Kidney (tissue), 14 donors: Measurements from ENCODE around the gene GFER. TPM values are rescaled to one million over a fixed set of nuclear protein-coding genes. Genes with fewer than 3 reads are reported as not detected.
A peak's percentile ranks its signal among the peaks of the same experiment; 100 is the strongest.

Experiments used
- DNase-seq, 5 donors: peaks; one replicate each; pipeline ENCODE4 v3.0.0-alpha.2; 2013 to 2020
- FAIRE-seq: peaks from 2 replicates; lab custom pipeline; 2012; peaks lifted over from hg19 to GRCh38; lab: Jason Lieb, UNC
- H3K27ac ChIP-seq, 2 donors: one replicate each; pipeline ENCODE4 v1.7.0; 2013; ENCODE audit warnings: low read depth in 2 of 2, low read length in 2 of 2, inconsistent platforms in 1 of 2
- H3K27me3 ChIP-seq: one replicate; pipeline ENCODE4 v1.7.1; 2013; ENCODE audit warnings: low read length, inconsistent platforms; ENCODE audit not compliant: control insufficient read depth, insufficient read depth
- H3K36me3 ChIP-seq, 3 donors: one replicate each; pipeline versions ENCODE4 v1.7.0 to v1.7.1; 2013; ENCODE audit warnings: low read length in 3 of 3, control low read depth in 1 of 3, inconsistent platforms in 1 of 3; ENCODE audit not compliant: insufficient read depth in 3 of 3, control insufficient read depth in 2 of 3
- H3K4me1 ChIP-seq, 3 donors: one replicate each; pipeline versions ENCODE4 v1.7.0 to v1.7.1; 2013; ENCODE audit warnings: low read length in 3 of 3, inconsistent platforms in 1 of 3, low read depth in 1 of 3; ENCODE audit not compliant: control insufficient read depth in 2 of 3, insufficient read depth in 2 of 3
- H3K4me3 ChIP-seq, 3 donors: one replicate each; pipeline versions ENCODE4 v1.7.0 to v1.8.1; 2013; ENCODE audit warnings: low read length in 3 of 3, control low read depth in 1 of 3, inconsistent platforms in 1 of 3
- H3K9ac ChIP-seq, 3 donors: one replicate each; pipeline versions ENCODE4 v1.7.0 to v1.7.1; 2013; ENCODE audit warnings: low read length in 3 of 3, control low read depth in 1 of 3, inconsistent platforms in 1 of 3
- H3K9me3 ChIP-seq, 3 donors: one replicate each; pipeline versions ENCODE4 v1.7.0 to v1.7.1; 2013; ENCODE audit warnings: low read length in 3 of 3, control low read depth in 1 of 3, inconsistent platforms in 1 of 3; ENCODE audit not compliant: control insufficient read depth in 2 of 3, insufficient read depth in 1 of 3
- CTCF ChIP-seq: IDR thresholded peaks from 3 replicates; pipeline ENCODE4 v1.5.1; 2012; ENCODE audit warnings: mild to moderate bottlenecking, moderate library complexity, borderline replicate concordance; ENCODE audit not compliant: insufficient read depth; ENCODE audit errors: extremely low read depth
- intact Hi-C: fragments of 100-400 bp; cut with DNase I; formaldehyde crosslinking; loops from one replicate; pipeline ENCODE4 v1.11.1; 2022
- polyA plus RNA-seq: library from polyadenylated mRNA; stranded (reverse); fragments of 350-450 nt; fragmentation: Illumina TruSeq; extraction: RNeasy Lipid Tissue Mini Kit (QIAGEN cat#74804); gene quantifications from one replicate; pipeline ENCODE4 v1.2.3, GENCODE V29; 2014; ENCODE audit warnings: low read depth, low replicate concordance; ENCODE audit not compliant: insufficient read depth
- total RNA-seq: library from RNA; stranded (reverse); fragmentation: NEBNext Ultra II Directional; extraction: Animal tissue kit (Norgen Biotek cat#: 25700); gene quantifications from one replicate; pipeline ENCODE4 v1.2.1, GENCODE V29; 2021
- donor health status: control.
- donor health status: control.
- donor health status: control.
- donor health status: control.
- donor health status: control.
- donor health status: DM: yes; HTN: yes; CAD: no.
- donor health status: Normal renal cell carcinoma (clear cell type).

GFER gene
- total and polyA plus RNA-seq, 2 donors from 2014 or later, result 25.0 to 45.6 TPM

GRCh38 chr16:2003827-2004641 is 20.0 kb downstream of the GFER start:
- DNase-seq, result peak; percentile 93 to 96 (median 95)
- FAIRE-seq, result no peak
- Histone ChIP-seq H3K9ac (no peak overlapping the region), H3K27me3 (no peaks in the 10 kb centered on the region), H3K4me3 (no peak overlapping the region), H3K36me3 (peaks cover 0 to 31% (median 10%) of the 10 kb centered on the region in 3 donors), H3K27ac (no peak overlapping the region), H3K4me1 (peaks cover 0 to 34% (median 3%) of the 10 kb centered on the region in 3 donors), H3K9me3 (no peaks in the 10 kb centered on the region)
- intact Hi-C loops, result no loop called here
- TF ChIP-seq CTCF, result peak; percentile 95

GRCh38 chr16:2004795-2005517 is 21.0 kb downstream of the GFER start:
- H3K9me3 ChIP-seq, result no peaks in the 10 kb centered on the region

DNA sequence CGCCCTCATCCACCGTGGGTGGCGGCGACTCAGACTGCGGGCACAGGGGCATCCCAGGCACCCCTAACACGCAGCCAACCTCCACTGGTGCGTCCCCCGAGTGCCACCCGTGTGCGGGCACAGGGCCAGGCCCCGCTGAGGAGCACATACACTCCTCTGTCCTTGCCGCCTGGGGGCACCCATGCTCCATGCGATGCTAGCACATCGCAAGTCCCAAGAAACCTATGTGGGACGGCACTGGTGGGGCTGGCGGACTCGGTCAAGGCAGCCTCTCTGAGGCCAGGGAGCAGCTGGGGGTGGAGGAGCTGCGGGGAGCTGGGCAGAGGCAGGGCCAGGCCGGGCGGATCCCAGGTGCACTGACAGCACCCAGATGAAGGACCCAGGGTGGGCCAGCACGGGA is 21.7 kb downstream of the GFER start:
- no peak overlapping the region for H3K27ac ChIP-seq
- H3K27me3 ChIP-seq, result no peaks in the 10 kb centered on the region
- H3K9ac ChIP-seq, result no peak overlapping the region
- TF ChIP-seq CTCF, result no peak
- intact Hi-C loops, result no loop called here
- H3K36me3 ChIP-seq, result peaks cover 0 to 23% (median 10%) of the 10 kb centered on the region in 3 donors
- no peak overlapping the region for H3K4me3 ChIP-seq
- peaks cover 3 to 41% (median 3%) of the 10 kb centered on the region in 3 donors for H3K4me1 ChIP-seq
- H3K9me3 ChIP-seq, result no peaks in the 10 kb centered on the region
- FAIRE-seq (no peak), DNase-seq (peak in 1 of 5 donors; percentile 72)

More at GRCh38 chr16:2004795-2005517, 21.0 kb downstream of the GFER start:
- Histone ChIP-seq H3K27ac (no peak overlapping the region), H3K9ac (no peak overlapping the region), H3K4me1 (peaks cover 0 to 35% (median 3%) of the 10 kb centered on the region in 3 donors), H3K27me3 (no peaks in the 10 kb centered on the region), H3K4me3 (no peak overlapping the region), H3K36me3 (peaks cover 0 to 28% (median 10%) of the 10 kb centered on the region in 3 donors)
- DNase-seq (peak in 1 of 5 donors; percentile 68), FAIRE-seq (no peak)
- no peak for TF ChIP-seq CTCF
- intact Hi-C loops, result no loop called here
